K562 (cell line): ENCODE measurements around the gene TMEM131. TPM values are rescaled to one million over a fixed set of nuclear protein-coding genes. Genes with fewer than 3 reads are reported as not detected.

Experiments
- ATAC-seq: fragments of 200-7000 bp; cut with Tn5 transposase; 3 replicates; pipeline ENCODE4 v1.9.1; 2020; ENCODE audit warnings: moderate library complexity
- BruUV-seq: library from RNA; stranded (reverse); fragments of 400-500 nt; replicated peaks from 2 replicates; lab custom pipeline; 2021; lab: Mats Ljungman, UMichigan
- CTCF ChIA-PET: fragments of 300-600 bp; formaldehyde crosslinking; extraction: SDS; loops from one replicate; lab custom pipeline; 2021; ENCODE audit warnings: low intra/inter-chr PET ratio; lab: Yijun Ruan, JAX
- POLR2A ChIA-PET: fragments of 300-600, 350-650 bp; sonication (Branson Sonifier 250); formaldehyde crosslinking; extraction: SDS; loops from one replicate; lab custom pipeline; 2021; ENCODE audit warnings: antibody characterized with exemption, inconsistent platforms; lab: Yijun Ruan, JAX
- DNase-seq, 4 experiments: peaks; one replicate each; pipeline versions ENCODE4 v3.0.0 to v3.0.0-alpha.2; 2011 to 2018; ENCODE audit warnings: low spot score in 3 of 4, mixed read lengths in 3 of 4; ENCODE audit errors: extremely low read depth in 1 of 4
- FAIRE-seq: peaks from 2 replicates; lab custom pipeline; 2011; peaks lifted over from hg19 to GRCh38; lab: Jason Lieb, UNC
- H2AFZ ChIP-seq: 2 replicates; pipeline ENCODE4 v1.6.0; 2011; ENCODE audit warnings: low read depth, low read length, control low read depth, inconsistent platforms
- H3K27ac ChIP-seq: fragments of 200-600 bp; 3 replicates; pipeline ENCODE4 v1.8.0; 2011; ENCODE audit warnings: low read depth, mild to moderate bottlenecking, control low read depth, inconsistent platforms, low read length, moderate library complexity, mixed read lengths; ENCODE audit errors: extremely low read depth
- H3K27me3 ChIP-seq, 2 experiments: fragments of 300-600 bp in 1 of 2; 2 replicates in 1 of 2; 3 replicates in 1 of 2; pipeline versions ENCODE4 v1.6.0 to v1.8.0; 2011; ENCODE audit warnings: inconsistent platforms in 2 of 2, low read length in 2 of 2, mild to moderate bottlenecking in 1 of 2, mixed read lengths in 1 of 2, moderate library complexity in 1 of 2; ENCODE audit not compliant: control insufficient read depth in 2 of 2, insufficient read depth in 2 of 2
- H3K36me3 ChIP-seq: fragments of 300-600 bp; 3 replicates; pipeline ENCODE4 v1.8.0; 2011; ENCODE audit warnings: mild to moderate bottlenecking, low read length, inconsistent platforms; ENCODE audit not compliant: control insufficient read depth, insufficient read depth
- H3K4me1 ChIP-seq, 2 experiments: fragments of 200-600 bp in 1 of 2; replicated peaks in 1 of 2; 2 replicates in 1 of 2; 3 replicates in 1 of 2; pipeline versions ENCODE4 v1.5.1 to v1.8.0; 2011; ENCODE audit warnings: inconsistent platforms in 2 of 2, low read length in 2 of 2, mild to moderate bottlenecking in 1 of 2, mixed read lengths in 1 of 2, moderate library complexity in 1 of 2; ENCODE audit not compliant: control insufficient read depth in 2 of 2, insufficient read depth in 2 of 2
- H3K4me2 ChIP-seq: 2 replicates; pipeline ENCODE4 v1.6.1; 2011; ENCODE audit warnings: low read length, control low read depth, inconsistent platforms, mixed read lengths; ENCODE audit not compliant: insufficient read depth
- H3K4me3 ChIP-seq: fragments of 200-600 bp; sonication (generic), shearing (Covaris generic); 2 replicates; pipeline ENCODE4 v1.5.1; 2016; ENCODE audit warnings: control low read depth, inconsistent platforms
- H3K79me2 ChIP-seq: fragments of 200-600 bp; 3 replicates; pipeline ENCODE4 v1.8.0; 2011; ENCODE audit warnings: low read length, inconsistent platforms; ENCODE audit not compliant: control insufficient read depth, insufficient read depth
- H3K9ac ChIP-seq, 2 experiments: 2 replicates each; pipeline versions ENCODE4 v1.6.0 to v1.6.1; 2011; ENCODE audit warnings: low read depth in 2 of 2, low read length in 2 of 2, control low read depth in 1 of 2, inconsistent platforms in 1 of 2, mild to moderate bottlenecking in 1 of 2, mixed read lengths in 1 of 2; ENCODE audit not compliant: insufficient read depth in 1 of 2
- H3K9me1 ChIP-seq: one replicate; pipeline ENCODE4 v1.6.0; 2011; ENCODE audit warnings: inconsistent platforms, mild to moderate bottlenecking, low read length, moderate library complexity; ENCODE audit not compliant: control insufficient read depth, insufficient read depth
- H3K9me3 ChIP-seq: replicated peaks from 2 replicates; pipeline ENCODE4 v1.5.1; 2011; ENCODE audit warnings: low read depth, low read length, inconsistent platforms; ENCODE audit not compliant: control insufficient read depth, insufficient read depth
- H4K20me1 ChIP-seq: replicated peaks from 2 replicates; pipeline ENCODE4 v1.6.1; 2011; ENCODE audit warnings: low read length, inconsistent platforms, mixed read lengths; ENCODE audit not compliant: control insufficient read depth, insufficient read depth
- ARNT ChIP-seq, 2 experiments: fragments of 450-650 bp; IDR thresholded peaks; 2 replicates each; pipeline ENCODE4 v1.6.1; 2016; ENCODE audit warnings: mild to moderate bottlenecking in 1 of 2
- CEBPG ChIP-seq, 3 experiments: fragments of 200-800 bp in 1 of 3; sonication (Bioruptor generic) in 1 of 3; sonication (generic) in 1 of 3; formaldehyde crosslinking in 1 of 3; IDR thresholded peaks in 2 of 3; conservative IDR thresholded peaks in 1 of 3; 2 replicates each; pipeline versions ENCODE4 v1.6.1 to v1.8.0; 2016 to 2022; ENCODE audit warnings: missing compliant biosample characterization in 2 of 3, missing genetic modification characterization in 2 of 3, mild to moderate bottlenecking in 1 of 3, missing genetic modification reagents in 1 of 3
- HES1 ChIP-seq: fragments of 450-650 bp; IDR thresholded peaks from 2 replicates; pipeline ENCODE4 v1.6.1; 2016; ENCODE audit warnings: low read depth, mild to moderate bottlenecking, moderate library complexity
- MLX ChIP-seq, 2 experiments: fragments of 450-650 bp in 1 of 2; sonication (generic) in 1 of 2; formaldehyde crosslinking; conservative IDR thresholded peaks; 2 replicates each; pipeline versions ENCODE4 v1.4.0 to v1.8.1; 2020 to 2022; ENCODE audit warnings: mild to moderate bottlenecking in 1 of 2, missing genetic modification reagents in 1 of 2
- SMAD2 ChIP-seq: fragments of 150-350 bp; IDR thresholded peaks from 2 replicates; pipeline ENCODE4 v1.6.1; 2014; ENCODE audit warnings: low read depth, mild to moderate bottlenecking, low read length
- WGBS: fragments of 100-300 bp; shearing (Covaris generic); methylation state at CpG from one replicate; pipeline ENCODE4 v1.1.6; 2016; ENCODE audit warnings: low coverage, mixed read lengths; ENCODE audit not compliant: insufficient coverage; ENCODE audit errors: missing lambda C conversion rate; 5-methylcytosine and 5-hydroxymethylcytosine counted together
- in situ Hi-C: fragments of 300-500 bp; cut with MboI; formaldehyde crosslinking; loops from 4 replicates; pipeline ENCODE4 v1.15.0; 2018; ENCODE audit warnings: inconsistent platforms, mixed read lengths
- intact Hi-C: fragments of 100-400 bp; cut with micrococcal nuclease; formaldehyde crosslinking; loops from 2 replicates; pipeline ENCODE4 v1.14.2; 2022
- polyA plus RNA-seq, 8 experiments: library from polyadenylated mRNA; depleted of rRNA in 4 of 8; stranded (reverse) in 5 of 8; unstranded in 3 of 8; fragments of >200 nt; fragmentation: Nextera tagmentation in 2 of 8; fragmentation: Illumina TruSeq in 1 of 8; extraction: Ambion mirVana in 2 of 8; extraction: Trizol in 1 of 8; gene quantifications; 2 replicates each; pipeline versions ENCODE4 v1.2.1 to v1.2.3, GENCODE V29; 2011 to 2014; ENCODE audit warnings: inconsistent platforms in 1 of 8, missing spikeins in 1 of 8
- total RNA-seq, 7 experiments: library from RNA; depleted of rRNA in 6 of 7; stranded (reverse); fragments of >200 nt in 6 of 7; fragmentation: Illumina TruSeq in 2 of 7; extraction: Trizol in 2 of 7; gene quantifications; 2 replicates each; pipeline versions ENCODE4 v1.2.1 to v1.2.3, GENCODE V29; 2011 to 2021; ENCODE audit warnings: low replicate concordance in 1 of 7

Gene TMEM131
- total and polyA plus RNA-seq, 9 of the 15 experiments (the other 6 are each of a cell fraction or from before 2014, with no cell fraction given), result 2.5 to 21.1 (median 12.4) TPM

- no peak for TF ChIP-seq MLX (CRISPR knock-in tag; conservative IDR thresholded peaks at IDR 0.05)
Measured at GRCh38 chr2:98020516-98020915, 24.8 kb upstream of the TMEM131 start (continued).

- intact Hi-C loops, result no loop called here
- ChIA-PET POLR2A (no interaction called here), CTCF (no interaction called here)
- 3% methylated on average over 7 of the region's 7 CpGs for WGBS
- Histone ChIP-seq H3K36me3 (no peaks in the 10 kb centered on the region), H3K27me3 (peaks cover 10 to 51% of the 10 kb centered on the region in 2 experiments), H4K20me1 (no peaks in the 10 kb centered on the region), H3K4me1 (no peaks in the 10 kb centered on the region; a peak in 1 of 5 replicates), H3K9me3 (no peaks in the 10 kb centered on the region), H3K27ac (no peak overlapping the region), H3K4me3 (no peak overlapping the region), H2AFZ (no peak overlapping the region), H3K9ac (no peak overlapping the region), H3K4me2 (no peak overlapping the region), H3K79me2 (no peaks in the 10 kb centered on the region), H3K9me1 (no peaks in the 10 kb centered on the region)
- ATAC-seq (no peak), DNase-seq (no peak), FAIRE-seq (no peak)
- TF ChIP-seq ARNT (IDR thresholded peaks at IDR 0.05) (no peak), CEBPG (CRISPR knock-in tag; IDR thresholded peaks at IDR 0.05) (no peak), CEBPG (tag; conservative IDR thresholded peaks at IDR 0.05 in 1 of 2, IDR thresholded peaks at IDR 0.05 in 1 of 2) (peak in 1 of 2 experiments; percentile 32; a peak in 1 of 4 replicates), HES1 (no peak), SMAD2 (no peak)
- in situ Hi-C loops, result no loop called here
- no TSS peak for BruUV-seq
Measured at GRCh38 chr2:98016908-98017670, 21.3 kb upstream of the TMEM131 start.
